ENCODE measurements around the gene SELENOO. TPM values are rescaled to one million over a fixed set of nuclear protein-coding genes. Genes with fewer than 3 reads are reported as not detected.

SELENOO gene
- total RNA-seq, 1 donor from 2014 or later: 39.0 TPM

- intact Hi-C loops (cut with micrococcal nuclease): no loop called here
- peaks cover 56% of the 10 kb centered on the region for H3K4me1 Mint-ChIP-seq
- POLR2A ChIA-PET: interaction anchor here (0.5 to 1.6 kb wide), 17 partner anchors 9 to 352 kb away, joined by 3 to 12 read pairs (median 4); partner anchors contain the start of genes HDAC10, SCO2 and SELENOO
Measured at GRCh38 chr22:50186761-50187523, 13.9 kb upstream of the SELENOO start.

GRCh38 chr22:50188356-50188755, 12.5 kb upstream of the SELENOO start:
- Mint-ChIP-seq H3K9me3 (no peaks in the 10 kb centered on the region), H3K27me3 (peaks cover 2% of the 10 kb centered on the region), H3K4me1 (peaks cover 70% of the 10 kb centered on the region), H3K36me3 (ENCODE audit: low read depth) (peaks cover 5% of the 10 kb centered on the region), H3K27ac (no peak overlapping the region), H3K4me3 (peak overlapping the region; percentile 7)
- no peak for TF ChIP-seq CTCF (IDR thresholded peaks at IDR 0.05)
- ATAC-seq (ENCODE audit: low read depth) (no peak), DNase-seq (no peak)
- intact Hi-C loops (cut with micrococcal nuclease): no loop called here
- ChIA-PET POLR2A (interaction anchor here (1.2 to 5.2 kb wide), 4 partner anchors 12 to 351 kb away, joined by 4 to 62 read pairs (median 5); no protein-coding TSS in a partner anchor), CTCF (no interaction called here)

More at GRCh38 chr22:50186761-50187523, 13.9 kb upstream of the SELENOO start:
- TF ChIP-seq CTCF (IDR thresholded peaks at IDR 0.05): no peak
- CTCF ChIA-PET: interaction anchor here (0.8 to 0.9 kb wide), 2 partner anchors 19 to 37 kb away, joined by 3 read pairs; no protein-coding TSS in a partner anchor
- H3K27ac Mint-ChIP-seq: peak overlapping the region; percentile 84
- H3K4me3 Mint-ChIP-seq: peak overlapping the region; percentile 93
- H3K36me3 Mint-ChIP-seq (ENCODE audit: low read depth): peaks cover 3% of the 10 kb centered on the region
- peaks cover 2% of the 10 kb centered on the region for H3K27me3 Mint-ChIP-seq
- DNase-seq (no peak), ATAC-seq (ENCODE audit: low read depth) (no peak)
- H3K9me3 Mint-ChIP-seq: no peaks in the 10 kb centered on the region

- H3K36me3 Mint-ChIP-seq (ENCODE audit: low read depth): peaks cover 5% of the 10 kb centered on the region
- peak overlapping the region; percentile 99 for H3K27ac Mint-ChIP-seq
- no peaks in the 10 kb centered on the region for H3K27me3 Mint-ChIP-seq
- H3K4me3 Mint-ChIP-seq: peak overlapping the region; percentile 70
- ATAC-seq (ENCODE audit: low read depth) (no peak), DNase-seq (no peak)
- ChIA-PET CTCF (interaction anchor here (1.3 to 3.3 kb wide), 2 partner anchors 40 to 337 kb away, joined by 3 to 20 read pairs; partner anchors contain the start of gene SCO2), POLR2A (interaction anchor here (0.6 to 5.3 kb wide), 19 partner anchors 8 to 353 kb away, joined by 4 to 80 read pairs (median 17); partner anchors contain the start of genes HDAC10, LMF2, NCAPH2 and PANX2)
- H3K9me3 Mint-ChIP-seq: no peaks in the 10 kb centered on the region
- intact Hi-C loops (cut with micrococcal nuclease): no loop called here
- peaks cover 75% of the 10 kb centered on the region for H3K4me1 Mint-ChIP-seq
- TF ChIP-seq CTCF (IDR thresholded peaks at IDR 0.05): no peak
Measured at GRCh38 chr22:50189184-50189848, 11.5 kb upstream of the SELENOO start.

DNA sequence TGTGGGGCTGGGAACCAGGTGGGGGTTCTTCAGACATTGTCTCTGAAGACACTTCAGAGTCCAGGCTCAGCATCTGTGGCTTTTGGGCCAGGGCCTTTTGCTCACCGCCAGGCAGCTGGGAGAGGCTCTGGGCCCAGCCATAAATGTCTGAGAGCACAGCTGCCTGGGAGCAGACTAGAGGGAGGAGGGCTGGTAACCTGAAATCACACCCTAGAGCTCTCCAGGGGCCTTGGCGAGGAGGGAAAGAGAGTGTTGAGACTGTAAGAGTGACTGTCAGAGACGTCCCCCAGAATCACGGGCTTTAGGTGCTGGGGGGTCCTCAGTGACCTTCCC, 11.0 kb upstream of the SELENOO start:
- Mint-ChIP-seq H3K9me3 (no peaks in the 10 kb centered on the region), H3K4me3 (peak overlapping the region; percentile 70), H3K4me1 (peaks cover 77% of the 10 kb centered on the region), H3K36me3 (ENCODE audit: low read depth) (peaks cover 7% of the 10 kb centered on the region), H3K27ac (peak overlapping the region; percentile 99), H3K27me3 (no peaks in the 10 kb centered on the region)
- no peak for ATAC-seq (ENCODE audit: low read depth)
- no peak for TF ChIP-seq CTCF (IDR thresholded peaks at IDR 0.05)
- intact Hi-C loops (cut with micrococcal nuclease): loop anchor here (1.0 to 5.0 kb wide), 12 partner anchors 17 to 431 kb away; partner anchors contain the start of genes BRD1, PIM3, TUBGCP6 and TYMP
- DNase-seq: no peak
- ChIA-PET CTCF (interaction anchor here (1.3 to 3.3 kb wide), 2 partner anchors 41 to 336 kb away, joined by 3 to 20 read pairs; partner anchors contain the start of gene SCO2), POLR2A (interaction anchor here (0.6 to 5.3 kb wide), 21 partner anchors 8 to 353 kb away, joined by 3 to 80 read pairs (median 17); partner anchors contain the start of genes HDAC10, LMF2, NCAPH2 and PANX2)

Data from activated B cell treated with CpG ODN at 0.5 μM for 24 hours (primary cell).